Measurements from ENCODE around the gene ICE2.

- no peak for TF ChIP-seq MXI1 (IDR thresholded peaks at IDR 0.05; ENCODE audit: borderline replicate concordance, low read depth, low read length)
- TF ChIP-seq, protein P1, sequence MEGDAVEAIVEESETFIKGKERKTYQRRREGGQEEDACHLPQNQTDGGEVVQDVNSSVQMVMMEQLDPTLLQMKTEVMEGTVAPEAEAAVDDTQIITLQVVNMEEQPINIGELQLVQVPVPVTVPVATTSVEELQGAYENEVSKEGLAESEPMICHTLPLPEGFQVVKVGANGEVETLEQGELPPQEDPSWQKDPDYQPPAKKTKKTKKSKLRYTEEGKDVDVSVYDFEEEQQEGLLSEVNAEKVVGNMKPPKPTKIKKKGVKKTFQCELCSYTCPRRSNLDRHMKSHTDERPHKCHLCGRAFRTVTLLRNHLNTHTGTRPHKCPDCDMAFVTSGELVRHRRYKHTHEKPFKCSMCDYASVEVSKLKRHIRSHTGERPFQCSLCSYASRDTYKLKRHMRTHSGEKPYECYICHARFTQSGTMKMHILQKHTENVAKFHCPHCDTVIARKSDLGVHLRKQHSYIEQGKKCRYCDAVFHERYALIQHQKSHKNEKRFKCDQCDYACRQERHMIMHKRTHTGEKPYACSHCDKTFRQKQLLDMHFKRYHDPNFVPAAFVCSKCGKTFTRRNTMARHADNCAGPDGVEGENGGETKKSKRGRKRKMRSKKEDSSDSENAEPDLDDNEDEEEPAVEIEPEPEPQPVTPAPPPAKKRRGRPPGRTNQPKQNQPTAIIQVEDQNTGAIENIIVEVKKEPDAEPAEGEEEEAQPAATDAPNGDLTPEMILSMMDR (conservative IDR thresholded peaks at IDR 0.05; ENCODE audit: low read depth, low read length), result no peak
- no peak for TF ChIP-seq POLR2A (IDR thresholded peaks at IDR 0.05; ENCODE audit: low read depth, low read length)
- no peak for TF ChIP-seq USF2 (IDR thresholded peaks at IDR 0.05; ENCODE audit: low read depth, low read length)
- TF ChIP-seq SMC3 (IDR thresholded peaks at IDR 0.05; ENCODE audit: low read depth, low read length), result no peak
- TF ChIP-seq, protein P2, sequence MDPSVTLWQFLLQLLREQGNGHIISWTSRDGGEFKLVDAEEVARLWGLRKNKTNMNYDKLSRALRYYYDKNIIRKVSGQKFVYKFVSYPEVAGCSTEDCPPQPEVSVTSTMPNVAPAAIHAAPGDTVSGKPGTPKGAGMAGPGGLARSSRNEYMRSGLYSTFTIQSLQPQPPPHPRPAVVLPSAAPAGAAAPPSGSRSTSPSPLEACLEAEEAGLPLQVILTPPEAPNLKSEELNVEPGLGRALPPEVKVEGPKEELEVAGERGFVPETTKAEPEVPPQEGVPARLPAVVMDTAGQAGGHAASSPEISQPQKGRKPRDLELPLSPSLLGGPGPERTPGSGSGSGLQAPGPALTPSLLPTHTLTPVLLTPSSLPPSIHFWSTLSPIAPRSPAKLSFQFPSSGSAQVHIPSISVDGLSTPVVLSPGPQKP (IDR thresholded peaks at IDR 0.05; ENCODE audit: borderline replicate concordance, low read depth, low read length), result no peak
- no peak for TF ChIP-seq RCOR1 (IDR thresholded peaks at IDR 0.05; ENCODE audit: insufficient replicate concordance, low read length)
- no peak for TF ChIP-seq CHD1 (IDR thresholded peaks at IDR 0.05; ENCODE audit: low read depth, low read length)
- no peak for TF ChIP-seq BHLHE40 (IDR thresholded peaks at IDR 0.05; ENCODE audit: low read depth, low read length)
- TF ChIP-seq RAD21 (IDR thresholded peaks at IDR 0.05; ENCODE audit: low read length), result no peak
- TF ChIP-seq FOS (IDR thresholded peaks at IDR 0.05; ENCODE audit: low read depth, low read length), result no peak
- TF ChIP-seq CEBPB (IDR thresholded peaks at IDR 0.05; ENCODE audit: low read depth, low read length), result no peak
- no peak for TF ChIP-seq MAZ (IDR thresholded peaks at IDR 0.05; ENCODE audit: borderline replicate concordance, low read depth, low read length)
- no peak for TF ChIP-seq MAFK (IDR thresholded peaks at IDR 0.05; ENCODE audit: low read depth, low read length)
These were observed 99.8 kb downstream of the ICE2 start for GRCh38 chr15:60379185-60379524.

All from IMR-90 (cell line).